Uterus (tissue), 4 donors: ENCODE measurements around the gene GRIA1. TPM values are rescaled to one million over a fixed set of nuclear protein-coding genes. Genes with fewer than 3 reads are reported as not detected.

Source experiments
- DNase-seq, 2 donors: peaks; one replicate each; pipeline ENCODE4 v3.0.0-alpha.2; 2019 to 2020
- H3K27ac ChIP-seq, 2 donors: fragments of 200-600 bp; sonication (generic); 1 replicate in 1 of 2; 2 replicates in 1 of 2; pipeline ENCODE4 v1.5.1; 2016 to 2018
- H3K27me3 ChIP-seq, 2 donors: fragments of 200-600 bp; sonication (generic); one replicate each; pipeline ENCODE4 v1.5.1; 2018 to 2019; ENCODE audit warnings: control low read depth in 1 of 2
- H3K36me3 ChIP-seq, 2 donors: fragments of 200-600 bp; sonication (generic); one replicate each; pipeline ENCODE4 v1.5.1; 2019; ENCODE audit warnings: control low read depth in 1 of 2
- H3K4me1 ChIP-seq, 2 donors: fragments of 200-600 bp; sonication (generic); one replicate each; pipeline ENCODE4 v1.5.1; 2018 to 2019; ENCODE audit warnings: control low read depth in 1 of 2
- H3K4me3 ChIP-seq, 2 donors: fragments of 200-600 bp; sonication (generic); 1 replicate in 1 of 2; 2 replicates in 1 of 2; pipeline ENCODE4 v1.5.1; 2018 to 2019; ENCODE audit warnings: mild to moderate bottlenecking in 1 of 2
- H3K9me3 ChIP-seq, 2 donors: fragments of 200-600 bp; sonication (generic); one replicate each; pipeline ENCODE4 v1.5.1; 2019; ENCODE audit warnings: control low read depth in 1 of 2
- CTCF ChIP-seq, 4 experiments: fragments of 200-600 bp in 2 of 4; fragments of 450-650 bp in 2 of 4; sonication (generic) in 2 of 4; IDR thresholded peaks; one replicate each; pipeline ENCODE4 v1.5.1; 2016 to 2019; ENCODE audit warnings: antibody characterized with exemption in 4 of 4, mild to moderate bottlenecking in 2 of 4, moderate library complexity in 1 of 4
- POLR2A ChIP-seq, 2 donors: fragments of 450-650 bp; IDR thresholded peaks; one replicate each; pipeline ENCODE4 v1.6.1; 2016; ENCODE audit warnings: antibody characterized with exemption in 2 of 2, mild to moderate bottlenecking in 1 of 2, moderate library complexity in 1 of 2
- intact Hi-C: fragments of 100-400 bp; cut with DNase I; formaldehyde crosslinking; loops from one replicate; pipeline ENCODE4 v1.15.1; 2023; ENCODE audit warnings: low total_unique reads
- total RNA-seq, 4 donors: library from RNA; depleted of rRNA in 3 of 4; stranded (reverse); fragments of >200 nt in 3 of 4; gene quantifications; one replicate each; pipeline versions ENCODE4 v1.1.0 to v1.2.4, GENCODE V29; 2014 to 2023
- donor health status: DM: yes; HTN: yes; CAD: no.

GRIA1 gene
- total RNA-seq, 4 donors from 2014 or later = 0.37 to 24.1 (median 1.5) TPM; not detected in 1

- H3K4me3 ChIP-seq = no peak overlapping the region
- intact Hi-C loops = no loop called here
- TF ChIP-seq CTCF (IDR thresholded peaks at IDR 0.05) = no peak
- TF ChIP-seq POLR2A (IDR thresholded peaks at IDR 0.05) = no peak
- H3K9me3 ChIP-seq = no peaks in the 10 kb centered on the region
- H3K27ac ChIP-seq = no peak overlapping the region
- no peak for DNase-seq
- H3K36me3 ChIP-seq = no peaks in the 10 kb centered on the region
- H3K27me3 ChIP-seq = no peaks in the 10 kb centered on the region
- H3K4me1 ChIP-seq = no peaks in the 10 kb centered on the region
Measured at GRCh38 chr5:153782589-153783361, 292.3 kb downstream of the GRIA1 start.

- intact Hi-C loops = no loop called here
- DNase-seq = no peak
Measured at GRCh38 chr5:153783362-153783658, 292.8 kb downstream of the GRIA1 start.

GRCh38 chr5:153784277-153784676 lies 293.8 kb downstream of the GRIA1 start:
- no peak overlapping the region for H3K27ac ChIP-seq
- no peak for TF ChIP-seq CTCF (IDR thresholded peaks at IDR 0.05)
- no peak for TF ChIP-seq POLR2A (IDR thresholded peaks at IDR 0.05)
- H3K36me3 ChIP-seq = no peaks in the 10 kb centered on the region
- no peaks in the 10 kb centered on the region for H3K27me3 ChIP-seq
- H3K9me3 ChIP-seq = no peaks in the 10 kb centered on the region
- no peak for DNase-seq
- H3K4me1 ChIP-seq = no peaks in the 10 kb centered on the region
- no peak overlapping the region for H3K4me3 ChIP-seq
- intact Hi-C loops = no loop called here

More at GRCh38 chr5:153783362-153783658, 292.8 kb downstream of the GRIA1 start:
- Histone ChIP-seq H3K27me3 (no peaks in the 10 kb centered on the region), H3K4me1 (no peaks in the 10 kb centered on the region), H3K27ac (no peak overlapping the region), H3K9me3 (no peaks in the 10 kb centered on the region), H3K36me3 (no peaks in the 10 kb centered on the region), H3K4me3 (no peak overlapping the region)
- TF ChIP-seq POLR2A (IDR thresholded peaks at IDR 0.05) = no peak
- no peak for TF ChIP-seq CTCF (IDR thresholded peaks at IDR 0.05)

- TF ChIP-seq CTCF (IDR thresholded peaks at IDR 0.05) (no peak), POLR2A (IDR thresholded peaks at IDR 0.05) (no peak)
Measured at GRCh38 chr5:153791339-153791738, 300.9 kb downstream of the GRIA1 start.

GRCh38 chr5:153792305-153792704 lies 301.8 kb downstream of the GRIA1 start:
- H3K27ac ChIP-seq = no peak overlapping the region
- H3K4me3 ChIP-seq = no peak overlapping the region
- H3K27me3 ChIP-seq = no peaks in the 10 kb centered on the region
- TF ChIP-seq CTCF (IDR thresholded peaks at IDR 0.05) (no peak), POLR2A (IDR thresholded peaks at IDR 0.05) (no peak)
- H3K36me3 ChIP-seq = no peaks in the 10 kb centered on the region
- no peaks in the 10 kb centered on the region for H3K4me1 ChIP-seq
- no peak for DNase-seq
- intact Hi-C loops = no loop called here
- H3K9me3 ChIP-seq = no peaks in the 10 kb centered on the region

More at GRCh38 chr5:153791339-153791738, 300.9 kb downstream of the GRIA1 start:
- H3K36me3 ChIP-seq = no peaks in the 10 kb centered on the region
- no peak overlapping the region for H3K27ac ChIP-seq
- no peaks in the 10 kb centered on the region for H3K9me3 ChIP-seq
- DNase-seq = no peak
- intact Hi-C loops = no loop called here
- H3K4me1 ChIP-seq = no peaks in the 10 kb centered on the region
- no peak overlapping the region for H3K4me3 ChIP-seq
- H3K27me3 ChIP-seq = no peaks in the 10 kb centered on the region
